Ovary (tissue), 3 donors: Measurements from ENCODE around the gene UBE2H.

Experiments
- CTCF ChIP-seq, 3 donors: fragments of 450-650 bp in 2 of 3; fragments of 200-600 bp in 1 of 3; IDR thresholded peaks; one replicate each; pipeline versions ENCODE4 v1.5.1 to v1.8.0; 2016 to 2022; ENCODE audit warnings: antibody characterized with exemption in 3 of 3, mild to moderate bottlenecking in 1 of 3
- EP300 ChIP-seq: sonication (generic); formaldehyde crosslinking; IDR thresholded peaks from one replicate; pipeline ENCODE4 v1.6.1; 2017; ENCODE audit warnings: antibody characterized with exemption
- donor health status: DM: no; HTN: no; CAD: no.

- TF ChIP-seq CTCF (IDR thresholded peaks at IDR 0.05) (no peak), EP300 (no peak)
These were observed 6.5 kb downstream of the UBE2H start for GRCh38 chr7:129946282-129946681.
